K562 (cell line): Measurements from ENCODE around the gene ARRB2. TPM values are rescaled to one million over a fixed set of nuclear protein-coding genes. Genes with fewer than 3 reads are reported as not detected.

Experiments
- ATAC-seq: fragments of 200-7000 bp; cut with Tn5 transposase; 3 replicates; pipeline ENCODE4 v1.9.1; 2020; ENCODE audit warnings: moderate library complexity
- BruUV-seq: library from RNA; stranded (reverse); fragments of 400-500 nt; replicated peaks from 2 replicates; lab custom pipeline; 2021; lab: Mats Ljungman, UMichigan
- CTCF ChIA-PET: fragments of 300-600 bp; formaldehyde crosslinking; extraction: SDS; loops from one replicate; lab custom pipeline; 2021; ENCODE audit warnings: low intra/inter-chr PET ratio; lab: Yijun Ruan, JAX
- POLR2A ChIA-PET: fragments of 300-600, 350-650 bp; sonication (Branson Sonifier 250); formaldehyde crosslinking; extraction: SDS; loops from one replicate; lab custom pipeline; 2021; ENCODE audit warnings: antibody characterized with exemption, inconsistent platforms; lab: Yijun Ruan, JAX
- DNase-seq, 4 experiments: peaks; one replicate each; pipeline versions ENCODE4 v3.0.0 to v3.0.0-alpha.2; 2011 to 2018; ENCODE audit warnings: low spot score in 3 of 4, mixed read lengths in 3 of 4; ENCODE audit errors: extremely low read depth in 1 of 4
- FAIRE-seq: peaks from 2 replicates; lab custom pipeline; 2011; peaks lifted over from hg19 to GRCh38; lab: Jason Lieb, UNC
- H2AFZ ChIP-seq: 2 replicates; pipeline ENCODE4 v1.6.0; 2011; ENCODE audit warnings: low read depth, low read length, control low read depth, inconsistent platforms
- H3K27ac ChIP-seq: fragments of 200-600 bp; 3 replicates; pipeline ENCODE4 v1.8.0; 2011; ENCODE audit warnings: low read depth, mild to moderate bottlenecking, control low read depth, inconsistent platforms, low read length, moderate library complexity, mixed read lengths; ENCODE audit errors: extremely low read depth
- H3K27me3 ChIP-seq, 2 experiments: fragments of 300-600 bp in 1 of 2; 2 replicates in 1 of 2; 3 replicates in 1 of 2; pipeline versions ENCODE4 v1.6.0 to v1.8.0; 2011; ENCODE audit warnings: inconsistent platforms in 2 of 2, low read length in 2 of 2, mild to moderate bottlenecking in 1 of 2, mixed read lengths in 1 of 2, moderate library complexity in 1 of 2; ENCODE audit not compliant: control insufficient read depth in 2 of 2, insufficient read depth in 2 of 2
- H3K36me3 ChIP-seq: fragments of 300-600 bp; 3 replicates; pipeline ENCODE4 v1.8.0; 2011; ENCODE audit warnings: mild to moderate bottlenecking, low read length, inconsistent platforms; ENCODE audit not compliant: control insufficient read depth, insufficient read depth
- H3K4me1 ChIP-seq, 2 experiments: fragments of 200-600 bp in 1 of 2; replicated peaks in 1 of 2; 2 replicates in 1 of 2; 3 replicates in 1 of 2; pipeline versions ENCODE4 v1.5.1 to v1.8.0; 2011; ENCODE audit warnings: inconsistent platforms in 2 of 2, low read length in 2 of 2, mild to moderate bottlenecking in 1 of 2, mixed read lengths in 1 of 2, moderate library complexity in 1 of 2; ENCODE audit not compliant: control insufficient read depth in 2 of 2, insufficient read depth in 2 of 2
- H3K4me2 ChIP-seq: 2 replicates; pipeline ENCODE4 v1.6.1; 2011; ENCODE audit warnings: low read length, control low read depth, inconsistent platforms, mixed read lengths; ENCODE audit not compliant: insufficient read depth
- H3K4me3 ChIP-seq: fragments of 200-600 bp; sonication (generic), shearing (Covaris generic); 2 replicates; pipeline ENCODE4 v1.5.1; 2016; ENCODE audit warnings: control low read depth, inconsistent platforms
- H3K79me2 ChIP-seq: fragments of 200-600 bp; 3 replicates; pipeline ENCODE4 v1.8.0; 2011; ENCODE audit warnings: low read length, inconsistent platforms; ENCODE audit not compliant: control insufficient read depth, insufficient read depth
- H3K9ac ChIP-seq, 2 experiments: 2 replicates each; pipeline versions ENCODE4 v1.6.0 to v1.6.1; 2011; ENCODE audit warnings: low read depth in 2 of 2, low read length in 2 of 2, control low read depth in 1 of 2, inconsistent platforms in 1 of 2, mild to moderate bottlenecking in 1 of 2, mixed read lengths in 1 of 2; ENCODE audit not compliant: insufficient read depth in 1 of 2
- H3K9me1 ChIP-seq: one replicate; pipeline ENCODE4 v1.6.0; 2011; ENCODE audit warnings: inconsistent platforms, mild to moderate bottlenecking, low read length, moderate library complexity; ENCODE audit not compliant: control insufficient read depth, insufficient read depth
- H3K9me3 ChIP-seq: replicated peaks from 2 replicates; pipeline ENCODE4 v1.5.1; 2011; ENCODE audit warnings: low read depth, low read length, inconsistent platforms; ENCODE audit not compliant: control insufficient read depth, insufficient read depth
- H4K20me1 ChIP-seq: replicated peaks from 2 replicates; pipeline ENCODE4 v1.6.1; 2011; ENCODE audit warnings: low read length, inconsistent platforms, mixed read lengths; ENCODE audit not compliant: control insufficient read depth, insufficient read depth
- C11orf30 ChIP-seq: fragments of 450-650 bp; IDR thresholded peaks from 2 replicates; pipeline ENCODE4 v1.6.1; 2016; ENCODE audit warnings: low read depth, mild to moderate bottlenecking
- CREB3 ChIP-seq: fragments of 450-650 bp; conservative IDR thresholded peaks from 2 replicates; pipeline ENCODE4 v1.6.1; 2016; ENCODE audit warnings: missing genetic modification characterization, low read depth, mild to moderate bottlenecking, missing compliant biosample characterization, moderate library complexity
- ETV5 ChIP-seq: sonication (generic); formaldehyde crosslinking; IDR thresholded peaks from 2 replicates; pipeline ENCODE4 v1.4.0; 2020; ENCODE audit warnings: low read depth, mild to moderate bottlenecking, missing genetic modification reagents
- HNRNPUL1 ChIP-seq: fragments of 200-400 bp; formaldehyde crosslinking; IDR thresholded peaks from 2 replicates; pipeline ENCODE4 v1.6.1; 2017; ENCODE audit warnings: low read length
- L3MBTL2 ChIP-seq: fragments of 450-650 bp; IDR thresholded peaks from 2 replicates; pipeline ENCODE4 v1.6.1; 2016; ENCODE audit warnings: mild to moderate bottlenecking, moderate library complexity
- MTF1 ChIP-seq: fragments of 250-450 bp; sonication (Bioruptor Pico); IDR thresholded peaks from 2 replicates; pipeline ENCODE4 v1.9.0; 2021; ENCODE audit warnings: moderate library complexity, mild to moderate bottlenecking, inconsistent platforms, borderline replicate concordance
- PHB2 ChIP-seq: fragments of 450-650 bp; IDR thresholded peaks from 2 replicates; pipeline ENCODE4 v1.6.1; 2017; ENCODE audit warnings: low read depth
- PRMT5 ChIP-seq: sonication (generic); formaldehyde crosslinking; IDR thresholded peaks from 2 replicates; pipeline ENCODE4 v1.5.0; 2020; ENCODE audit warnings: missing genetic modification reagents
- RBM39 ChIP-seq: fragments of 200-400 bp; formaldehyde crosslinking; optimal IDR thresholded peaks from 2 replicates; pipeline ENCODE3; 2018; ENCODE audit warnings: low read depth, low read length
- RFX7 ChIP-seq: fragments of 250-450 bp; sonication (Bioruptor Pico); IDR thresholded peaks from 2 replicates; pipeline ENCODE4 v1.5.1; 2021; ENCODE audit warnings: mild to moderate bottlenecking
- SRSF3 ChIP-seq: fragments of 200-400 bp; formaldehyde crosslinking; IDR thresholded peaks from 2 replicates; pipeline ENCODE4 v1.6.1; 2016; ENCODE audit warnings: mild to moderate bottlenecking, low read length, moderate library complexity; ENCODE audit not compliant: insufficient read depth
- TCF15 ChIP-seq: fragments of 250-450 bp; sonication (Bioruptor Pico); IDR thresholded peaks from 2 replicates; pipeline ENCODE4 v1.8.0; 2022; ENCODE audit warnings: moderate library complexity, mild to moderate bottlenecking, inconsistent platforms
- TFAM ChIP-seq: fragments of 250-450 bp; sonication (Bioruptor Pico); conservative IDR thresholded peaks from 2 replicates; pipeline ENCODE4 v1.5.0; 2021; ENCODE audit warnings: mild to moderate bottlenecking, moderate library complexity
- ZNF280A ChIP-seq: fragments of 450-650 bp; IDR thresholded peaks from 2 replicates; pipeline ENCODE4 v1.6.1; 2018; ENCODE audit warnings: mild to moderate bottlenecking, low read depth; ENCODE audit not compliant: partially characterized antibody
- WGBS: fragments of 100-300 bp; shearing (Covaris generic); methylation state at CpG from one replicate; pipeline ENCODE4 v1.1.6; 2016; ENCODE audit warnings: low coverage, mixed read lengths; ENCODE audit not compliant: insufficient coverage; ENCODE audit errors: missing lambda C conversion rate; 5-methylcytosine and 5-hydroxymethylcytosine counted together
- in situ Hi-C: fragments of 300-500 bp; cut with MboI; formaldehyde crosslinking; loops from 4 replicates; pipeline ENCODE4 v1.15.0; 2018; ENCODE audit warnings: inconsistent platforms, mixed read lengths
- intact Hi-C: fragments of 100-400 bp; cut with micrococcal nuclease; formaldehyde crosslinking; loops from 2 replicates; pipeline ENCODE4 v1.14.2; 2022
- polyA plus RNA-seq, 8 experiments: library from polyadenylated mRNA; depleted of rRNA in 4 of 8; stranded (reverse) in 5 of 8; unstranded in 3 of 8; fragments of >200 nt; fragmentation: Nextera tagmentation in 2 of 8; fragmentation: Illumina TruSeq in 1 of 8; extraction: Ambion mirVana in 2 of 8; extraction: Trizol in 1 of 8; gene quantifications; 2 replicates each; pipeline versions ENCODE4 v1.2.1 to v1.2.3, GENCODE V29; 2011 to 2014; ENCODE audit warnings: inconsistent platforms in 1 of 8, missing spikeins in 1 of 8
- total RNA-seq, 7 experiments: library from RNA; depleted of rRNA in 6 of 7; stranded (reverse); fragments of >200 nt in 6 of 7; fragmentation: Illumina TruSeq in 2 of 7; extraction: Trizol in 2 of 7; gene quantifications; 2 replicates each; pipeline versions ENCODE4 v1.2.1 to v1.2.3, GENCODE V29; 2011 to 2021; ENCODE audit warnings: low replicate concordance in 1 of 7
- TF ChIP-seq, protein P1 (sequence below): fragments of 450-650 bp; formaldehyde crosslinking; IDR thresholded peaks from 2 replicates; pipeline ENCODE4 v1.4.0; 2022; ENCODE audit warnings: missing genetic modification characterization

ARRB2 gene
- total and polyA plus RNA-seq, 9 of the 15 experiments (the other 6 are each of a cell fraction or from before 2014, with no cell fraction given) = 0.79 to 15.3 (median 8.8) TPM

- no peaks in the 10 kb centered on the region for H3K9me1 ChIP-seq
- no peak overlapping the region for H3K27ac ChIP-seq
- H3K9me3 ChIP-seq = no peaks in the 10 kb centered on the region
- H3K27me3 ChIP-seq = peaks cover 15 to 40% of the 10 kb centered on the region in 2 experiments
- no peaks in the 10 kb centered on the region for H4K20me1 ChIP-seq
- ChIA-PET POLR2A (interaction anchor here (1.1 kb wide), 1 partner anchor 17 kb away, joined by 4 read pairs; no protein-coding TSS in a partner anchor), CTCF (no interaction called here)
- intact Hi-C loops (no loop called here), in situ Hi-C loops (no loop called here)
- WGBS = 40% methylated on average over 25 of the region's 41 CpGs
- H3K79me2 ChIP-seq = no peaks in the 10 kb centered on the region
- no peak overlapping the region for H3K4me3 ChIP-seq
- ATAC-seq (no peak), FAIRE-seq (no peak), DNase-seq (no peak)
- H3K36me3 ChIP-seq = no peaks in the 10 kb centered on the region
- BruUV-seq = no TSS peak
- no peak overlapping the region for H3K4me2 ChIP-seq
- H3K4me1 ChIP-seq = peaks cover 4 to 15% of the 10 kb centered on the region in 2 experiments; a peak in 3 of 5 replicates
- no peak overlapping the region for H3K9ac ChIP-seq
- H2AFZ ChIP-seq = no peak overlapping the region
- TF ChIP-seq RBM39 (no peak), RFX7 (CRISPR knock-in tag) (no peak), MTF1 (CRISPR knock-in tag) (no peak), CREB3 (tag) (no peak), ETV5 (no peak), TFAM (no peak), PRMT5 (CRISPR knock-in tag) (no peak), SRSF3 (no peak), L3MBTL2 (no peak), ZNF280A (no peak), TCF15 (CRISPR knock-in tag) (no peak), PHB2 (no peak), C11orf30 (no peak), HNRNPUL1 (no peak)
- TF ChIP-seq, protein P1, sequence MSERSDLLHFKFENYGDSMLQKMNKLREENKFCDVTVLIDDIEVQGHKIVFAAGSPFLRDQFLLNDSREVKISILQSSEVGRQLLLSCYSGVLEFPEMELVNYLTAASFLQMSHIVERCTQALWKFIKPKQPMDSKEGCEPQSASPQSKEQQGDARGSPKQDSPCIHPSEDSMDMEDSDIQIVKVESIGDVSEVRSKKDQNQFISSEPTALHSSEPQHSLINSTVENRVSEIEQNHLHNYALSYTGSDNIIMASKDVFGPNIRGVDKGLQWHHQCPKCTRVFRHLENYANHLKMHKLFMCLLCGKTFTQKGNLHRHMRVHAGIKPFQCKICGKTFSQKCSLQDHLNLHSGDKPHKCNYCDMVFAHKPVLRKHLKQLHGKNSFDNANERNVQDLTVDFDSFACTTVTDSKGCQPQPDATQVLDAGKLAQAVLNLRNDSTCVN (CRISPR knock-in tag) = no peak
Measured at GRCh38 chr17:4738136-4739121, 28.0 kb downstream of the ARRB2 start.
